Endothelial cell of umbilical vein (primary cell): ENCODE results near the gene LDLRAD4. TPM values are rescaled to one million over a fixed set of nuclear protein-coding genes. Genes with fewer than 3 reads are reported as not detected.

ENCODE experiments used
- BruUV-seq: library from RNA; stranded (reverse); fragments of 400-500 nt; replicated peaks from 2 replicates; lab custom pipeline; 2021; lab: Mats Ljungman, UMichigan
- CTCF ChIA-PET: fragments of 300-600, 350-600 bp; sonication (Branson Sonifier 250); formaldehyde crosslinking; loops from one replicate; lab custom pipeline; 2021; ENCODE audit warnings: antibody characterized with exemption, inconsistent platforms; lab: Charles Lee
- POLR2A ChIA-PET: fragments of 300-600, 350-600 bp; sonication (Branson Sonifier 250); formaldehyde crosslinking; loops from one replicate; lab custom pipeline; 2021; ENCODE audit warnings: antibody characterized with exemption, inconsistent platforms; lab: Charles Lee
- DNase-seq: peaks from one replicate; pipeline ENCODE4 v3.0.0-alpha.2; 2011; ENCODE audit warnings: low read depth, low spot score
- FAIRE-seq: peaks from 2 replicates; lab custom pipeline; 2011; peaks lifted over from hg19 to GRCh38; lab: Jason Lieb, UNC
- H2AFZ ChIP-seq: 2 replicates; pipeline ENCODE4 v1.6.0; 2012; ENCODE audit warnings: low read depth, low read length, control low read depth, inconsistent platforms
- H3K27ac ChIP-seq: 2 replicates; pipeline ENCODE4 v1.5.1; 2011; ENCODE audit warnings: low read depth, mild to moderate bottlenecking, control low read depth, low read length, moderate library complexity; ENCODE audit not compliant: insufficient read depth
- H3K27me3 ChIP-seq, 2 experiments: 2 replicates each; pipeline versions ENCODE4 v1.6.0 to v1.6.1; 2011; ENCODE audit warnings: low read length in 2 of 2, mixed read lengths in 1 of 2; ENCODE audit not compliant: control insufficient read depth in 2 of 2, insufficient read depth in 2 of 2
- H3K36me3 ChIP-seq, 2 experiments: 2 replicates in 1 of 2; 3 replicates in 1 of 2; pipeline ENCODE4 v1.5.1; 2011; ENCODE audit warnings: low read length in 2 of 2, mild to moderate bottlenecking in 1 of 2, moderate library complexity in 1 of 2; ENCODE audit not compliant: control insufficient read depth in 2 of 2, insufficient read depth in 2 of 2; ENCODE audit errors: extremely low read depth in 1 of 2
- H3K4me1 ChIP-seq: 3 replicates; pipeline ENCODE4 v1.5.1; 2011; ENCODE audit warnings: mild to moderate bottlenecking, low read length; ENCODE audit not compliant: control insufficient read depth, insufficient read depth; ENCODE audit errors: extremely low read depth
- H3K4me2 ChIP-seq: 2 replicates; pipeline ENCODE4 v1.6.1; 2011; ENCODE audit warnings: low read length, control low read depth, mixed read lengths; ENCODE audit not compliant: insufficient read depth
- H3K4me3 ChIP-seq, 3 experiments: fragments of 200-600 bp in 1 of 3; sonication (generic), shearing (Covaris generic) in 1 of 3; replicated peaks in 1 of 3; 2 replicates each; pipeline ENCODE4 v1.5.1; 2011 to 2016; ENCODE audit warnings: control low read depth in 3 of 3, low read length in 3 of 3, mild to moderate bottlenecking in 2 of 3, inconsistent platforms in 1 of 3, low read depth in 1 of 3, moderate library complexity in 1 of 3; ENCODE audit not compliant: insufficient read depth in 1 of 3
- H3K79me2 ChIP-seq: 2 replicates; pipeline ENCODE4 v1.6.0; 2012; ENCODE audit warnings: low read length, inconsistent platforms; ENCODE audit not compliant: control insufficient read depth, insufficient read depth
- H3K9ac ChIP-seq: replicated peaks from 2 replicates; pipeline ENCODE3; 2011; ENCODE audit warnings: low read length, control low read depth; ENCODE audit not compliant: insufficient read depth; ENCODE audit errors: extremely low read depth
- H3K9me1 ChIP-seq: replicated peaks from 3 replicates; pipeline ENCODE4 v1.6.0; 2011; ENCODE audit warnings: mild to moderate bottlenecking, low read length; ENCODE audit not compliant: control insufficient read depth, insufficient read depth; ENCODE audit errors: extremely low read depth
- H3K9me3 ChIP-seq: replicated peaks from 2 replicates; pipeline ENCODE4 v1.5.1; 2012; ENCODE audit warnings: low read length, inconsistent platforms; ENCODE audit not compliant: control insufficient read depth, insufficient read depth
- H4K20me1 ChIP-seq: replicated peaks from 2 replicates; pipeline ENCODE3; 2011; ENCODE audit warnings: mild to moderate bottlenecking, low read length; ENCODE audit not compliant: control insufficient read depth, insufficient read depth; ENCODE audit errors: extremely low read depth
- EZH2 ChIP-seq: IDR thresholded peaks from 2 replicates; pipeline ENCODE4 v1.6.1; 2012; ENCODE audit warnings: borderline replicate concordance, low read depth, mild to moderate bottlenecking, moderate library complexity, low read length, inconsistent platforms; ENCODE audit not compliant: severe bottlenecking
- FOS ChIP-seq: IDR thresholded peaks from 2 replicates; pipeline ENCODE4 v1.6.1; 2011; ENCODE audit warnings: mild to moderate bottlenecking, low read length, moderate library complexity, borderline replicate concordance; ENCODE audit not compliant: insufficient read depth
- GATA2 ChIP-seq: IDR thresholded peaks from 2 replicates; pipeline ENCODE4 v1.7.0; 2011; ENCODE audit warnings: low read depth, mild to moderate bottlenecking, moderate library complexity, mixed read lengths, low read length; ENCODE audit not compliant: insufficient read length, insufficient read depth
- JUN ChIP-seq: IDR thresholded peaks from 2 replicates; pipeline ENCODE4 v1.6.1; 2011; ENCODE audit warnings: borderline replicate concordance, low read depth; ENCODE audit not compliant: insufficient read length, insufficient read depth
- MYC ChIP-seq: IDR thresholded peaks from one replicate; pipeline ENCODE4 v1.6.1; 2011; ENCODE audit warnings: mild to moderate bottlenecking, low read depth, low read length
- dilution Hi-C: fragments of 300-500 bp; cut with MboI; formaldehyde crosslinking; loops from one replicate; pipeline ENCODE4 v1.15.0; 2019; ENCODE audit warnings: low sequenced_read_pairs; ENCODE audit not compliant: extremely low pct_ligation_motif_present
- intact Hi-C: fragments of 100-400 bp; cut with micrococcal nuclease; formaldehyde crosslinking; loops from one replicate; pipeline ENCODE4 v1.10.0; 2022
- polyA plus RNA-seq, 4 experiments: library from polyadenylated mRNA; depleted of rRNA in 3 of 4; stranded (reverse) in 3 of 4; unstranded in 1 of 4; fragments of >200 nt; gene quantifications; 2 replicates each; pipeline versions ENCODE4 v1.2.1 to v1.2.3, GENCODE V29; 2011 to 2012; ENCODE audit warnings: missing spikeins in 1 of 4
- total RNA-seq: library from RNA; stranded (reverse); gene quantifications from 2 replicates; pipeline ENCODE4 v1.2.3, GENCODE V29; 2021
- TF ChIP-seq, protein P1 (sequence below), 2 donors: IDR thresholded peaks; 1 replicate in 1 of 2; 2 replicates in 1 of 2; pipeline ENCODE4 v1.5.1; 2011; ENCODE audit warnings: low read length in 2 of 2, mild to moderate bottlenecking in 2 of 2, moderate library complexity in 2 of 2, control low read depth in 1 of 2, inconsistent platforms in 1 of 2, low read depth in 1 of 2; ENCODE audit not compliant: insufficient read depth in 1 of 2; ENCODE audit errors: extremely low read depth in 1 of 2
- TF ChIP-seq, protein P2 (sequence below): IDR thresholded peaks from 2 replicates; pipeline ENCODE4 v1.6.1; 2011; ENCODE audit not compliant: insufficient read depth, insufficient read length

LDLRAD4 gene
- total and polyA plus RNA-seq, 2 donors (not counting 3 experiments of a cell fraction or from before 2014, with no cell fraction given), result 5.2 to 6.5 TPM

DNA sequence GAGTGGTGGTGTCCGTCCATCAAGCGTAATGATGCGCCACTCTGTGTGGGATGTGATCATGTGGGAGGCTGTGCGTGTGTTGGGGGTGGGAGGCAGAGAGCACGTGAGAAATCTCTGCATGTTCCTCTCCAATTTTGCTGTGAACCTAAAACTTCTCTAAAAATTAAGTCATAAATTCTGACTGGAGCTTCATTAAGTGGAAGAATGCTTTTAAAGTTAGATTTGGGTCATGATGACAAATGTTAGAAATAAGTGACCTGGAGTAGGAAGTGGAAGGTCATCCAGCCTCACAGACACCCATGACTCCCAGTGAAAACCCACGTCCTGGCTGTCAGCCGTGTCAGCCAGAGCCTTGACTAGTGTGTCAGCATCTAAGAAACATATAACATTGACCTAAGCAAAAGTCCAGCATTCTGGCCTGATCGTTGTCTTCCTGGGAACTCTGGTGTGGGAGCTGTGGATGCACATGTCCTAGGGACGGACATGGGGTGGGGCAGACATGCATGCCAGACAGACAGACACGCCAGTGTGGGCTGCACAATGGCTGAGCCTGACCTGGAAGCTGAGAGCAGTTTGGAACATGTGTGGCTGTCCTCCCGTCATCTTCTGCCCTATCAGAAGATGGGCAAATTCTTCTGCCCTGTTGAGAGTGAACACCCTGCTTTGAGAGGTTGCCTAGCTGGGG, 262.2 kb downstream of the LDLRAD4 start:
- Histone ChIP-seq H2AFZ (no peak overlapping the region), H3K9me3 (no peaks in the 10 kb centered on the region), H3K4me2 (no peak overlapping the region), H3K4me1 (no peaks in the 10 kb centered on the region), H3K9me1 (no peaks in the 10 kb centered on the region), H3K36me3 (no peaks in the 10 kb centered on the region), H3K79me2 (no peaks in the 10 kb centered on the region), H3K4me3 (no peak overlapping the region), H3K27me3 (no peaks in the 10 kb centered on the region), H4K20me1 (no peaks in the 10 kb centered on the region), H3K27ac (no peak overlapping the region), H3K9ac (no peak overlapping the region)
- dilution Hi-C loops (no loop called here), intact Hi-C loops (no loop called here)
- POLR2A ChIA-PET, result no interaction called here
- no peak for FAIRE-seq
- TF ChIP-seq GATA2, result no peak
- DNase-seq, result no peak
- CTCF ChIA-PET, result no interaction called here
- BruUV-seq, result no TSS peak

DNA sequence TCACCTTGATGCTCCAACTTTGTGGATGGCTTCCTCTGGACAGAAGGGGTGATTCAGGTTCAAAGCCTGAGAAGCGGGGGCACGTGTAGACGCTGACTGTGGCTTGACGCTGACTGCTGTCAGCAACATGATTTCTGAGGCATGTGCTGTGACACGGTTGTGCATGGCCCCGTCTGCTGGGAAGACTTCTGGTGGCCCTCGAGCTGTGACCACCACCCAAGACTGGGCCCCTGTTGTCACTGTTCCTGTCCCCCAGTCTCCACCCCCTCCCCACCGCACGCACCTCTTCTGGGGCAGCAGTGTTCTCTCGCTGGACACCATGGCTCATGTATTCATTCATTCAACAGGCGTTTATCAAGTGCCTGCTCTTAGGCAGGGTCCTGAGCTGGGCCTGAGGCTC, 262.8 kb downstream of the LDLRAD4 start:
- H3K27ac ChIP-seq, result no peak overlapping the region
- H3K9me1 ChIP-seq, result no peaks in the 10 kb centered on the region
- H3K4me1 ChIP-seq, result no peaks in the 10 kb centered on the region
- no peaks in the 10 kb centered on the region for H4K20me1 ChIP-seq
- no peak overlapping the region for H3K9ac ChIP-seq
- DNase-seq, result no peak
- CTCF ChIA-PET, result no interaction called here
- TF ChIP-seq, protein P1, sequence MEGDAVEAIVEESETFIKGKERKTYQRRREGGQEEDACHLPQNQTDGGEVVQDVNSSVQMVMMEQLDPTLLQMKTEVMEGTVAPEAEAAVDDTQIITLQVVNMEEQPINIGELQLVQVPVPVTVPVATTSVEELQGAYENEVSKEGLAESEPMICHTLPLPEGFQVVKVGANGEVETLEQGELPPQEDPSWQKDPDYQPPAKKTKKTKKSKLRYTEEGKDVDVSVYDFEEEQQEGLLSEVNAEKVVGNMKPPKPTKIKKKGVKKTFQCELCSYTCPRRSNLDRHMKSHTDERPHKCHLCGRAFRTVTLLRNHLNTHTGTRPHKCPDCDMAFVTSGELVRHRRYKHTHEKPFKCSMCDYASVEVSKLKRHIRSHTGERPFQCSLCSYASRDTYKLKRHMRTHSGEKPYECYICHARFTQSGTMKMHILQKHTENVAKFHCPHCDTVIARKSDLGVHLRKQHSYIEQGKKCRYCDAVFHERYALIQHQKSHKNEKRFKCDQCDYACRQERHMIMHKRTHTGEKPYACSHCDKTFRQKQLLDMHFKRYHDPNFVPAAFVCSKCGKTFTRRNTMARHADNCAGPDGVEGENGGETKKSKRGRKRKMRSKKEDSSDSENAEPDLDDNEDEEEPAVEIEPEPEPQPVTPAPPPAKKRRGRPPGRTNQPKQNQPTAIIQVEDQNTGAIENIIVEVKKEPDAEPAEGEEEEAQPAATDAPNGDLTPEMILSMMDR (IDR thresholded peaks at IDR 0.05; ENCODE audit: extremely low read depth in 1 of 2, insufficient read depth in 1 of 2, low read depth in 1 of 2, low read length in 2 of 2), result no peak
- no peak for TF ChIP-seq GATA2
- no peak for TF ChIP-seq FOS
- no peak for TF ChIP-seq EZH2
- no peak for TF ChIP-seq JUN
- TF ChIP-seq MYC, result no peak
- TF ChIP-seq, protein P2, sequence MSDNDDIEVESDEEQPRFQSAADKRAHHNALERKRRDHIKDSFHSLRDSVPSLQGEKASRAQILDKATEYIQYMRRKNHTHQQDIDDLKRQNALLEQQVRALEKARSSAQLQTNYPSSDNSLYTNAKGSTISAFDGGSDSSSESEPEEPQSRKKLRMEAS, result no peak
- dilution Hi-C loops (no loop called here), intact Hi-C loops (no loop called here)
- H3K27me3 ChIP-seq, result no peaks in the 10 kb centered on the region
- no peak overlapping the region for H3K4me2 ChIP-seq
- POLR2A ChIA-PET, result no interaction called here
- no peaks in the 10 kb centered on the region for H3K36me3 ChIP-seq
- no peaks in the 10 kb centered on the region for H3K79me2 ChIP-seq
- BruUV-seq, result no TSS peak
- no peak overlapping the region for H3K4me3 ChIP-seq
- H3K9me3 ChIP-seq, result no peaks in the 10 kb centered on the region
- no peak overlapping the region for H2AFZ ChIP-seq
- no peak for FAIRE-seq
